ENCODE results near the gene PGAM4.
"Not testable (repeated sequence)": the region's sequence is repeated elsewhere in the genome, so short reads cannot be mapped to it uniquely, and the experiment has no call there.

The PGAM4 gene

DNA sequence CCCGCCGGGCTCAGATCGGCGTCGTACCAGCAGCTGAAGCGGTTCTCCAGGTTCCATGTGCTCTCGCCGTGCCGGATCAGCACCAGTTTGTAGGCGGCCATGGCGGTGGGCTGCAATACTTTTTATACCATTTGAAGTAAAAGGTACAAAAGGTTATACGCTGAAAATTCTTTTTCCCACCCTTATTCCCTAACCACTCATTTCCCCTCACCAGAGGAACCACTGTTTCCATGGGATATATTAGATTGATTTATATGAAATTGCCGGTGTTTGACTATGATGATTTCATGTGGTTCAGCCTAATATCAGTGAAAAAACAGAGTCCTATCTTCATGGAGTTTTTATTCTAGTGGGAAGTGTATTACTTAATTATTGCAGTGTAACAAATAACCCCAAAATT, at the start of gene PGAM4:
Gene PGAM4 (minus strand): TSS at position 101 of the 400 bp plus-strand sequence. CDS start 0 bp downstream, at position 101.
- no peak for DNase-seq

GRCh38 chrX:78011846-78012245, 42.4 kb upstream of the PGAM4 start:
- DNase-seq, result no peak

DNA sequence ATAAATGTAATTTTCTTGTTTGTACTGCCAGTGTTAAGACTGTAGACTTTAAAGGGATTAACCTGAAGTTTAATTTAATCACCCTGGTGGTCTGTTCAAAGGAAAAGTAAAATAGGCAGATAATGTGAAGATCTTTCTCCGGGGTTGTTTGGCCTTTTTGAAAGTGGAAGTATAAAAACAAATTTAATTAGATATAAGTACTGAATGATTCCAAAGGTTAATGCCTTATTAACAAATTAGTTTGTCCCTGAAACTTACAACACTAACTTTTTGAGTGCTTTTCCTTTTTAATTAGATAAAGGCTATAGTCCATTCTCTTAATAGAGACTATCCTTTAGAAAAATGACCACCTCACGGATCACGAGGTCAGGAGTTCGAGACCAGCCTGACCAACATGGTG, 10.4 kb upstream of the PGAM4 start:
- DNase-seq, result no peak

- no peak for DNase-seq
Measured at GRCh38 chrX:77977518-77977917, 8.1 kb upstream of the PGAM4 start.

DNA sequence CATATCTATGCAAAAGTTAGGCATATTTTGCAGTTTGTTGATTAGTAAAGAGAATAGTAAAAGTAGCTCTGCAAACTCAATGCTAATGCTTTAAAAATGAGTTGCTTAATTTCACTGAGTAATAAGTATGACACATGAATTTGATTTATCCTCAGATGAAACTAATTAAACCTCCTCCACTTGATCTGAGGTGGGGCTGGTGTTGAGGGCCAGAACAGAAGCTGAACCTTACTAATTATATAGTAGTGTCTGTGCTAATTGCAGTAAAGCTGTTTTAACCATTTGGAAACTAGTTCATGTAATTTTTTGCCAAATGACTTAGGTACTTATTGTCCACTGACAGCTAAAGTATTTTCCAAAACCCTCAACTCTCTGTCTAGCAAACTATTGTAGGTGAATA, 7.7 kb upstream of the PGAM4 start:
- DNase-seq, result no peak

- no peak for DNase-seq
Measured at GRCh38 chrX:77975755-77976154, 6.3 kb upstream of the PGAM4 start.

- DNase-seq, result no peak
Measured at GRCh38 chrX:77967631-77968030, 1.8 kb downstream of the PGAM4 start.

GRCh38 chrX:77966361-77966760, 3.1 kb downstream of the PGAM4 start:
- no peak for DNase-seq

- no peak for DNase-seq
Measured at GRCh38 chrX:77962068-77962902, 7.2 kb downstream of the PGAM4 start.

- DNase-seq, result no peak
Measured at GRCh38 chrX:77961063-77961462, 8.4 kb downstream of the PGAM4 start.

- DNase-seq, result no peak
Measured at GRCh38 chrX:77960567-77960966, 8.9 kb downstream of the PGAM4 start.

DNA sequence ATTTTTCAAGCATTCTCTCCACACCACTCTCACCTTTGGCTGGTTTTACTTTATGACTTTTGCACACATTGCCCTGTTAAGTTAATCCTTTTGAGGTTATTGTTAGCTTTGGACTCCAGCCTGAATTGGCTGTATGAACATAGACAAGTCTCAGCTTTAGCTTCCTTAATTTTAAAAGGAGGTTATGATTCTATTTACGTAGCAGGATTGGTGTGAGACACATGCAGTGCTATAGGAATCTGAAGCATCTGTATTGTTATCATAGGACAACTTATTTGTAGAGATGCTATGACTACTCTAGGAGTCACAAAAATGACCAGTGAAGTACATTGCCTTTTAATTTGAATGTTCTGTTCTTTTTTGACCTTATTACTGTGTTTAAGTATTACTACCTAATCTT, 15.7 kb downstream of the PGAM4 start:
- no peak for DNase-seq

DNA sequence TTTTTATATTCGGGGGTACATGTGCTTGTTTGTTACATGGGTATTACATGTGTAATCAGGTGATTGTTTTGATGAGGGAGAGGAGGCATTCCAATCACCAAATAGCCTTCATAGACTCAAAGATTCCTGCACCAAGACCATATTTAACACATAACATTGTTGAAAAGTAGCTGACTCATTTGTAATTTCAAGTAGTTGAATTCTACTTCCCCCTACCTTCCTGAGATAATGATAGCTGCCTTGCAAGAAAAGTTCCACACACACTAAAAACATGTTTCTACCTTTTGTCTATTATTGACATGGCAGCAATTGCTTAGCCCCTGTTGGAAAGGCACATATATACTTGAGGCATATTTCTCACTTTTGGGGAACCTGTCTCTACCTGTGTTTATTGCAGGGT, 16.1 kb downstream of the PGAM4 start:
- DNase-seq, result no peak

- no peak for DNase-seq
Measured at GRCh38 chrX:77952173-77952572, 17.3 kb downstream of the PGAM4 start.

DNA sequence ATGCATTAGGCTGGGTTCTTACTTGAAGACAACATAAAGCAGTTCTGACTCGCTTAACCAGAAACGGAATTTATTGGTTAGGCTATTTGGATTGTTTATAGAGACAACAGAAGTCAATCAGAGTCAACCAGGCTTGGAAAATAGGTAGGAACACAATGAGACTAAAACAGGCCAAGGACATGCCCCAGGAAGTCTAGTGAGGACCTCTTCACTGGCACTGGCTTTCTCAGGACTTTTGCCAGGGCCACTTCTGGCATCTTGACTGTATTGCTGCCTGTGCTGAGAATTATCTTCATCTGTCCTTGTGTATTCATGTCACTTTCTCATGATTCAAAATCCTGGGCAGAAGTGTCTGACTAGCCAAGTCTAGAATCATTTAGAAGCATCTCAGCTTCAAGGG, 19.6 kb downstream of the PGAM4 start:
- no peak for DNase-seq

DNA sequence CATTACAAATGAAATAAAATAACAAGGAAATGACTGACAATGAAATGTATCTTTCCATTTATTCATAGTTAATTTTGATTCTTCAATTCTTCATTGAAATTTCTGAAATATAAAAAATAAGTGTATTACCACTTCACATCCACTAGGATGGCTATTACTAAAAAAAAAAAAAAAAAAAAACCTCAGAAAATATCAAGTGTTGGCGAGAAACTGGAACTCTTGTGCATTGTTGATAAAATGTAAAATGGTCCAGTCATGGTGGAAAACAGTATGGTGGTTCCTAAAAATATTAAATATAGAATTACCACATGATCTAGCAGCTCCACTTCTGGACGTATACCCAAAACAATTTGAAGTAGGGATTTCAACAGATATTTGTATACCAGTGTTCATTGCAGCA, 22.9 kb downstream of the PGAM4 start:
- DNase-seq, result no peak

- DNase-seq, result no peak
Measured at GRCh38 chrX:77945910-77946545, 23.4 kb downstream of the PGAM4 start.

DNA sequence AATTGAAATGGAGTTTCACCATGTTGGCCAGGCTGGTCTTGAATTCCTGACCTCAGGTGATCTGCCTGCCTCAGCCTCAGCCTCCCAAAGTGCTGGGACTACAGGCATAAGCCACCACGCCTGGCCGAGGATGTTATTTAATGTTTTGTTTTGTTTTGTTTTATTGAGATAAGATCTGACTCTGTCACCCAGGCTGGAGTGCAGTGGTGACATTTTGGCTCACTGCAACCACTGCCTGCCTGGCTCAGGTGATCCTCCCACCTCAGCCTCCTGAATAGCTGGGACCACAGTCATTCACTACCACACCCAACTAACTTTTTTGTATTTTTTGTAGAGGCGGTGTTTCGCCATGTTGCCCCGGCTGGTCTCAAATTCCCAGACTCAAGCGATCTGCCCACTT, 24.4 kb downstream of the PGAM4 start:
- DNase-seq, result not testable (repeated sequence)

GRCh38 chrX:77938083-77938680, 31.3 kb downstream of the PGAM4 start:
- DNase-seq, result no peak

GRCh38 chrX:77937291-77937690, 32.1 kb downstream of the PGAM4 start:
- no peak for DNase-seq

DNA sequence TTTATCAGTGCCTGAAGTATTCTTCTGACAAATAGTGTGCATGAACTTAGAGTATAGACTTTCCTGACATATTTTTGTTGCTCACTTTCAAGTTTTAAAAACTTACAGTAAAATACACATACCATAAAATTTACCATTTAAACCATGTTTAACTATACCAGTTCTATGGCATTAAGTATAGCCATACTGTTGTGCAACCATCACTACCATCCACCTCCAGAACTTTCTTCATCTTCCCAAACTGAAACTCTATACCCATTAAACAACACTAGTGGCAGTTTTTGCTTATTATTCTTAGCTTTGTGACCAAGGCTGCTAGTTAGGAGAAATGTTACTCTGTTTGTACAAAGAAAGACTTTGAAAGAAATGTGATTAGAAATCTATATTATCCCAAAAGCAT, 33.1 kb downstream of the PGAM4 start:
- no peak for DNase-seq

DNA sequence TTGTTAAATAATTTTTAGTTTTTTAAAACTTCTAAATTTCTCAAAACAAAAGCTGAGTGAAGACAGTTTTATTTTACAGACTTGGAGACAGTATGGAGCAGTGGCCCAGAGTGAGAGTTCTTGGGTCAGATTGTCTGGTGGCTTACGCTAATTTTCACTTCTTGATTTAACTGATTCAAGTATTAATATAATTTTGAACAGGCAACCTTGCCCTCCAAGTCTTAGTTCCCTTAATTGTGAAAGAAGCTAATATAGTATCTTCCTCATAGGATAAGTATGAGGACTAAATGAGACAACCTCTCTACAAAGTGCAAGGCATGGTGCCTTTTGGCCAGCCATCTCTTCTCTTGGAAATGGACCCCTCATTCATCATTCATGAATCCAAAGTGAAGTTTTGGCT, 33.6 kb downstream of the PGAM4 start:
- no peak for DNase-seq

GRCh38 chrX:77930581-77930980, 38.9 kb downstream of the PGAM4 start:
- no peak for DNase-seq

DNA sequence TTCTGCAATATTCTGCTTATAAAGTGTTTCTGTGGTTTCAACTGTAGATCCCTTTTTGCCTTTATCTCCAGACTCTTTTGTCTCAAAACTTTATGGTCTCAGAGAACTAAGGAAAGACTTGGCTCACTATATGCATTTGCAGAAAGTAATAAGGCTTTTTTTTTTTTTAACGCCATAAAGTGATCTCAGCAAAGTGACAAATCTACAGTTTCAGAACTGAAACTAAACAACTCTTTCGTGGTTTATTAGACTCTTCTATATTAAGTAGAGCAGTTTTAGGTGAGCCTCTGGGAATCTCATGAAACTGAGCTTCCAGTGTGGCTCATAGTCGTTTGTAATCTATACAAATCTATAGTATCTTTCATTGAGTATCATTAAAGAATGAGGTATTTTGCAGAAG, 43.7 kb downstream of the PGAM4 start:
- no peak for DNase-seq
